Cardiac fibroblast (primary cell): ENCODE data around the gene MYEOV.

ENCODE experiments used
- DNase-seq, 2 donors: peaks; one replicate each; pipeline versions ENCODE4 v3.0.0 to v3.0.0-alpha.2; 2010; ENCODE audit warnings: low read depth in 2 of 2
- H3K4me3 ChIP-seq, 2 donors: replicated peaks in 1 of 2; 1 replicate in 1 of 2; 2 replicates in 1 of 2; pipeline ENCODE4 v1.5.1; 2011; ENCODE audit warnings: low read depth in 2 of 2, low read length in 2 of 2, mild to moderate bottlenecking in 2 of 2, moderate library complexity in 1 of 2
- TF ChIP-seq, protein P1 (sequence below): IDR thresholded peaks from one replicate; pipeline ENCODE4 v1.5.1; 2011; ENCODE audit warnings: low read depth, mild to moderate bottlenecking, low read length, inconsistent platforms

Gene MYEOV

DNA sequence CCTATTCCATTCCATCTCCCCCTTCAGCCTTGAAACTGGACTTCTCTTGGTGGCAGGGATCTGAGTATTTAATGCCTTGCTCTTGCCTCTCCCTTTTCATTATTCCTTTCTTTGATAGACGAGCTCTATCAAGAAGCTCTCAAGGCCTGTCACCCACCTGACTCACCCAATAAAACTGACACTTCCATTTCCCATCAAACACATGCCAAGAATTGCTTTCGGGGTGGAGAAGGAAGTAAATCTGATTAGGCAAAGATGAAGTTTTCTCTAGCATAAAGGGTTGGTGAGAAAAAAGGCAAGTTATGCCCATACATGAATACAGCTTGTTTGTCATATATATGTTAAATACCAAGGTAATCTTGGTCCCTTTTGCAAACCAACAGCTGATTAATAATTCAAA is 34.9 kb upstream of the MYEOV start:
- no peak for DNase-seq
- TF ChIP-seq, protein P1, sequence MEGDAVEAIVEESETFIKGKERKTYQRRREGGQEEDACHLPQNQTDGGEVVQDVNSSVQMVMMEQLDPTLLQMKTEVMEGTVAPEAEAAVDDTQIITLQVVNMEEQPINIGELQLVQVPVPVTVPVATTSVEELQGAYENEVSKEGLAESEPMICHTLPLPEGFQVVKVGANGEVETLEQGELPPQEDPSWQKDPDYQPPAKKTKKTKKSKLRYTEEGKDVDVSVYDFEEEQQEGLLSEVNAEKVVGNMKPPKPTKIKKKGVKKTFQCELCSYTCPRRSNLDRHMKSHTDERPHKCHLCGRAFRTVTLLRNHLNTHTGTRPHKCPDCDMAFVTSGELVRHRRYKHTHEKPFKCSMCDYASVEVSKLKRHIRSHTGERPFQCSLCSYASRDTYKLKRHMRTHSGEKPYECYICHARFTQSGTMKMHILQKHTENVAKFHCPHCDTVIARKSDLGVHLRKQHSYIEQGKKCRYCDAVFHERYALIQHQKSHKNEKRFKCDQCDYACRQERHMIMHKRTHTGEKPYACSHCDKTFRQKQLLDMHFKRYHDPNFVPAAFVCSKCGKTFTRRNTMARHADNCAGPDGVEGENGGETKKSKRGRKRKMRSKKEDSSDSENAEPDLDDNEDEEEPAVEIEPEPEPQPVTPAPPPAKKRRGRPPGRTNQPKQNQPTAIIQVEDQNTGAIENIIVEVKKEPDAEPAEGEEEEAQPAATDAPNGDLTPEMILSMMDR: no peak
- H3K4me3 ChIP-seq: no peak overlapping the region

DNA sequence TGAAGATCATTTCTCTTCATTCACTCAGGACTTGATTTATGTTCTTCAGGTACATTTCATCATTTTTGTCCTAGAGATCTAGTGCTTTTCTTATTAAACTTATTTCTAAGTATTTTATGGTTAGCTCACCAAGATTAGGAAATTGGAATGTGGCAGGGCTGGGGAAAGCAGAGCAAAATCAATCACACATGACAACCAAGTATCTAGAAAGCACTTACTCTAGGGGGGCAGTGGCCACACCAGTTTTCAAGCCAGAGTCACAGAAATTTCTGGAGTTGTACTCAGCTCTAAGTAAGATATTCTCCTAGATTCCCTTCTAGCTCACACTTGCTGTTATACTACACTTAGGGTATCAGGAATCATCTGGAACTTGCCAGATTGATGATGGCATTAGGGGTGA is 33.3 kb upstream of the MYEOV start:
- TF ChIP-seq, protein P1: no peak
- H3K4me3 ChIP-seq: no peak overlapping the region
- no peak for DNase-seq

DNA sequence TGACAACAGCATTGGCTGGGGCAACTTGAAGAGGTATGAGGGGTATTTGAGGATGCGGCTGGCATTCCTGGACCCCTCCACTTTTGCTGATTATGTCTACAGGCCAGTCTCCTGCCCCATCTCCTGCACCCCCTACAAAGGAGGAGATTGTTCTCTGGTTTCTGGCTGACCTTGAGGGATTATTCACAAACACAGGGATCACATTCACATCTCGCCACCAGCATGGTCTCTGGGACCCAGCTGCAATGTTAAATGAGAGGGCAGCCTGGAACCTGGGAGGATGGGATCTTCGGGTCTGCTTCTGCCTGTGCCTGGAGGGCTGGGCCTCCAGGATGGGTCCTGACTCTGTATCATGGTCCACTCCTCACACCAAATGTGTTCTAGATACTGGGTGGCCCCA is 32.8 kb upstream of the MYEOV start:
- DNase-seq: no peak
- H3K4me3 ChIP-seq: no peak overlapping the region
- TF ChIP-seq, protein P1: no peak

DNA sequence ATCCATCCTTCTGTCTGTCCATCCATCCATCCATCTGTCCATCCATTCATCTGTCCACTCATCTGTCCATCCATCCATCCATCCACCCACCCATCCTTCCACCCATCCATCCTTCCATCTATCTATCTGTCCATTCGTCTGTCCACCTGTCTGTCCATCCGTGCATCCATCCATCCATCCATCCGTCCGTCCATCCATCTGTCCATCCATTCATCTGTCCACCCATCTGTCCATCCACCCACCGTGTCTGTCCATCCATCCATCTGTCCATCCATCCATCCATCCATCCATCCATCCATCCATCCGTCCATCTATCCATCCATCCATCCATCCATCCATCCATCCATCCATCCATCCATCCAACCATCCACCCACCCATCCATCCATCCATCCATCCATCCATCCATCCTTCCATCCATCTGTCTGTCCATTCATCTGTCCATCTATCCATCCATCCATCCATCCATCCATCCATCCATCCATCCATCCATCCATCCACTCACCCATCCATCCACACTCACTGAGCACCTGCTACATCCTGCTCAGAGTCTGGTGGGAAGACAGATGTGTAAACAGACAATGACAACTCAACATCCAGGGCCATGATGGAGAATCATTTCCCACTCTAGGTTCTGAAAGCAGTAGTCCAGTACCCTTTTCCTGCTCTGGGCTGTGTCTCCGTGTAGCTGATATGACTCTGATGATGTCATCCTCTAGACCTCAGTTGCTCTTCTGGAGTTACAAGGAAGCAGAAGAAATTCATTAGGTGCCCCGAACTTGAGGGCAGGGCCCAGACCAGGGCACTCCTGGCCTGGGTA is 30.8 kb upstream of the MYEOV start:
- TF ChIP-seq, protein P1: no peak
- H3K4me3 ChIP-seq: no peak overlapping the region
- no peak for DNase-seq

DNA sequence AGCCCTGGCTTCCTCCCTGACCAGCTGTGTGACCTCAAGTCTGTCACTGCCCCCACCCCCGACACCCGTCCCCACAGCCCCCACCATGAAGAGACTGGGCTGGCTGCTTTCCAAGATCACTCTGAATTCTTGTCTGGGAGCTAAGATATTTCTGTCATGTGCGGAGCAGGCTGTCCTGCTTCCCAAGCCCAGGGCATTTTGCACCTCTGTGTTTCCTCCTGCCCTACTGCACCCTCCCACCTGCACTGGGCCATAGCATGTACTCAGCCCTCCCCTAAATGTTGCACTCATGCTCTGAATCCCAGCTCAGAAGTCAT is 30.3 kb upstream of the MYEOV start:
- TF ChIP-seq, protein P1: no peak
- DNase-seq: no peak
- no peak overlapping the region for H3K4me3 ChIP-seq

DNA sequence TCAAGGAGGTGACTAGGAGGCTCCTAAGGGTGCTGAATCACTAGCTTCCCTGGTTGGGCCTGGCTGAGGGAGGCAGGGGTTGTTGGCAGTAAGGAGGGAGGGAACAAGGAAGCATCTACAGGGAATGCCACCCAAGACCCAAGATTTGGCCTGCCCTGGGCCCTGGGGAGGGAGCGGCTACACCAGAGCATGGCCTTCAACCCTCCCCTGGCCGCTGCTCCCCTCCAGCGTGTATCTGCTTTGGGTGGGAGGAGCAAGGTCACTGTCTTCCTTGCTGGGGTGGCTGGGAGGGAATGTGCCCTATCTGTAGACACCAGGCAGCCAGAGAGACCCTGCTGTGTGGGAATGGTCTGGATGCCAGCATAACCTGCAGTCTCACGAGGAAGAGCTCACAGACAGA is 29.5 kb upstream of the MYEOV start:
- no peak for DNase-seq
- H3K4me3 ChIP-seq: no peak overlapping the region
- TF ChIP-seq, protein P1: no peak

DNA sequence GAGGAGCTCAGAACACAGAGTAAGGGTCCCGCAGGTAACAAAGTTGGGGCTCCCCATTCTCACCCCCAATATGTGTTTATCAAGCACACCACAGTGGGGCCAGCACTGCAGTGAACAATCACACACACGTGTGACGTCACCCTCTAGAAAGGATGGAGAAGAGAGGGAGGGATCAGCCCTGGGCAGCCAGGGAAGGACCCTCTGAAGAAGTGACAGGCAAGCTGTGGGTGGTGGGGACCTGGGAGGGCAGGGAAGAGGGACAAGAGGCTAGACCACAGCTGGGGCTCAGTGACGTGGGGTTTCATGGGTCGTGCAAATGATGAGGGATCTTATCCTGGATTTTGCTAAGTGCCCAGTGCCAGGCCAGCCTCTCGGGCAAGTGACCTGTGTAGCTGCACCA is 28.7 kb upstream of the MYEOV start:
- H3K4me3 ChIP-seq: no peak overlapping the region
- TF ChIP-seq, protein P1: no peak
- DNase-seq: no peak
